Naive thymus-derived CD4-positive, alpha-beta T cell (primary cell): ENCODE data around the gene SYNE2. TPM values are rescaled to one million over a fixed set of nuclear protein-coding genes. Genes with fewer than 3 reads are reported as not detected.

Experiments
- ATAC-seq: fragments of 150-1000 bp; cut with Tn5 transposase; 2 replicates; pipeline ENCODE4 v1.10.0; 2021; ENCODE audit warnings: mild to moderate bottlenecking, moderate library complexity
- CTCF ChIA-PET: fragments of 350-600 bp; sonication (Branson Sonifier 250); formaldehyde crosslinking; loops from one replicate; lab custom pipeline; 2021; ENCODE audit warnings: antibody characterized with exemption; lab: Charles Lee
- POLR2A ChIA-PET: fragments of 350-600 bp; sonication (Branson Sonifier 250); formaldehyde crosslinking; loops from one replicate; lab custom pipeline; 2021; ENCODE audit warnings: antibody characterized with exemption, inconsistent platforms; lab: Charles Lee
- DNase-seq, 9 donors: peaks; one replicate each; pipeline versions ENCODE4 v3.0.0 to v3.0.0-alpha.2; 2020 to 2022; ENCODE audit warnings: mixed read lengths in 1 of 9
- H3K27ac ChIP-seq: one replicate; pipeline ENCODE4 v1.7.0; 2013; ENCODE audit warnings: mild to moderate bottlenecking, low read depth, low read length, moderate library complexity
- H3K27me3 ChIP-seq, 2 donors: one replicate each; pipeline ENCODE4 v1.7.0; 2013; ENCODE audit warnings: low read length in 2 of 2, mild to moderate bottlenecking in 2 of 2, moderate library complexity in 2 of 2; ENCODE audit not compliant: control insufficient read depth in 2 of 2, insufficient read depth in 2 of 2
- H3K36me3 ChIP-seq, 3 experiments: 1 replicate in 2 of 3; 2 replicates in 1 of 3; pipeline ENCODE4 v1.7.0; 2013; ENCODE audit warnings: low read length in 3 of 3, mild to moderate bottlenecking in 3 of 3, moderate library complexity in 1 of 3; ENCODE audit not compliant: insufficient read depth in 3 of 3, control insufficient read depth in 2 of 3
- H3K4me1 ChIP-seq, 2 donors: one replicate each; pipeline ENCODE4 v1.7.0; 2013; ENCODE audit warnings: low read length in 2 of 2, mild to moderate bottlenecking in 2 of 2, moderate library complexity in 1 of 2; ENCODE audit not compliant: control insufficient read depth in 2 of 2, insufficient read depth in 2 of 2
- H3K4me3 ChIP-seq: 2 replicates; pipeline ENCODE4 v1.7.0; 2013; ENCODE audit warnings: mild to moderate bottlenecking, low read length
- H3K9me3 ChIP-seq, 3 experiments: 1 replicate in 2 of 3; 2 replicates in 1 of 3; pipeline ENCODE4 v1.7.0; 2013; ENCODE audit warnings: low read length in 3 of 3; ENCODE audit not compliant: control insufficient read depth in 2 of 3
- H3K27ac Mint-ChIP-seq, 9 donors: one replicate each; pipeline ENCODE4 v1.8.0; 2020 to 2022; ENCODE audit warnings: mixed read lengths in 9 of 9, mild to moderate bottlenecking in 8 of 9, moderate library complexity in 5 of 9, inconsistent platforms in 2 of 9
- H3K27me3 Mint-ChIP-seq, 5 donors: one replicate each; pipeline ENCODE4 v1.8.0; 2021 to 2022; ENCODE audit warnings: mixed read lengths in 5 of 5, mild to moderate bottlenecking in 1 of 5
- H3K36me3 Mint-ChIP-seq, 5 donors: one replicate each; pipeline ENCODE4 v1.8.0; 2020 to 2022; ENCODE audit warnings: mixed read lengths in 5 of 5, mild to moderate bottlenecking in 3 of 5, inconsistent platforms in 1 of 5
- H3K4me1 Mint-ChIP-seq, 7 donors: one replicate each; pipeline ENCODE4 v1.8.0; 2020 to 2022; ENCODE audit warnings: mixed read lengths in 7 of 7, mild to moderate bottlenecking in 3 of 7, inconsistent platforms in 1 of 7
- H3K4me3 Mint-ChIP-seq, 10 donors: one replicate each; pipeline ENCODE4 v1.8.0; 2020 to 2022; ENCODE audit warnings: mild to moderate bottlenecking in 10 of 10, mixed read lengths in 10 of 10, moderate library complexity in 6 of 10, inconsistent platforms in 2 of 10
- H3K9me3 Mint-ChIP-seq, 11 donors: one replicate each; pipeline ENCODE4 v1.8.0; 2020 to 2022; ENCODE audit warnings: mixed read lengths in 11 of 11, mild to moderate bottlenecking in 4 of 11, inconsistent platforms in 1 of 11, moderate library complexity in 1 of 11
- intact Hi-C, 2 donors: fragments of 100-400 bp; cut with micrococcal nuclease; formaldehyde crosslinking; loops; one replicate each; pipeline ENCODE4 v1.15.1; 2023
- polyA plus RNA-seq, 2 donors: library from polyadenylated mRNA; unstranded; fragments of 300-500 nt; fragmentation: Illumina TruSeq; gene quantifications; one replicate each; pipeline ENCODE4 v1.2.3, GENCODE V29; 2021
- total RNA-seq, 6 experiments: library from RNA in 5 of 6; stranded (reverse) in 5 of 6; gene quantifications; 1 replicate in 5 of 6; 2 replicates in 1 of 6; pipeline ENCODE4 v1.2.3 and lab custom pipeline; 2021 to 2026

SYNE2 gene
- total and polyA plus RNA-seq, 7 experiments from 2014 or later, result 22.4 to 170 (median 139) TPM

GRCh38 chr14:63963439-63963838, 110.6 kb downstream of the SYNE2 start:
- intact Hi-C loops, result no loop called here
- Mint-ChIP-seq H3K27me3 (no peaks in the 10 kb centered on the region), H3K36me3 (peaks cover 0 to 30% (median 19%) of the 10 kb centered on the region in 5 donors), H3K9me3 (no peaks in the 10 kb centered on the region), H3K4me1 (peaks cover 0 to 2% (median 0%) of the 10 kb centered on the region in 7 donors), H3K4me3 (no peak overlapping the region), H3K27ac (no peak overlapping the region)
- ATAC-seq (no peak), DNase-seq (no peak)
- ChIA-PET POLR2A (interaction anchor here (0.7 kb wide), 1 partner anchor 149 kb away, joined by 3 read pairs; no protein-coding TSS in a partner anchor), CTCF (no interaction called here)
- H3K27ac ChIP-seq, result no peak overlapping the region
- no peaks in the 10 kb centered on the region for H3K9me3 ChIP-seq
- H3K4me1 ChIP-seq, result no peaks in the 10 kb centered on the region
- no peak overlapping the region for H3K4me3 ChIP-seq
- peaks cover 0 to 12% (median 10%) of the 10 kb centered on the region in 3 experiments for H3K36me3 ChIP-seq
- no peaks in the 10 kb centered on the region for H3K27me3 ChIP-seq

DNA sequence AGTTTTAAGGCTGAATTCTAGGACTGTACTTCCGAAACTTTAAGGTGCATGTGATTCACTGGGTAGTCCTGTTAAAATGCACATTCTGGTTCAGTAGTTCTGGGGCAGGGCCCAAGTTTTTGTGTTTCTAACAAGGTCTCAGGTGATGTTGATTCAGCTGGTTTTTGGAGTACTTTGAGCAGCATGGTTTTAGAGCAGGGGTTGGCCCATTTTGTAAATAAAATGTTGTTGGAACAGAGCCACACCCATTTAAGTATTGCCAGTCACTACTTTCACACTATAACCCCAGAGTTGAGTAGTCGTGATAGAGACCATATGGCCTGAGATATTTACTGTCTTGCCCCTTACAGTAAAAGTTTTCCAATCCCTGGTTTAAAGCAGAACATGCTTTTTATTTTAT, 111.3 kb downstream of the SYNE2 start:
- Histone ChIP-seq H3K27ac (no peak overlapping the region), H3K9me3 (no peaks in the 10 kb centered on the region), H3K4me3 (no peak overlapping the region), H3K4me1 (no peaks in the 10 kb centered on the region), H3K36me3 (peaks cover 0 to 12% (median 10%) of the 10 kb centered on the region in 3 experiments), H3K27me3 (no peaks in the 10 kb centered on the region)
- POLR2A ChIA-PET, result no interaction called here
- CTCF ChIA-PET, result no interaction called here
- intact Hi-C loops, result no loop called here
- Mint-ChIP-seq H3K36me3 (peaks cover 0 to 31% (median 19%) of the 10 kb centered on the region in 5 donors), H3K9me3 (no peaks in the 10 kb centered on the region), H3K27ac (no peak overlapping the region), H3K4me3 (no peak overlapping the region), H3K27me3 (no peaks in the 10 kb centered on the region), H3K4me1 (peaks cover 0 to 2% (median 0%) of the 10 kb centered on the region in 7 donors)
- no peak for DNase-seq
- no peak for ATAC-seq

GRCh38 chr14:63966407-63966806, 113.6 kb downstream of the SYNE2 start:
- H3K4me1 ChIP-seq, result no peaks in the 10 kb centered on the region
- H3K4me3 ChIP-seq, result no peak overlapping the region
- intact Hi-C loops, result no loop called here
- POLR2A ChIA-PET, result interaction anchor here (0.9 to 1.0 kb wide), 2 partner anchors 51 to 98 kb away, joined by 3 to 4 read pairs; no protein-coding TSS in a partner anchor
- DNase-seq, result no peak
- no peak overlapping the region for H3K27ac ChIP-seq
- no peaks in the 10 kb centered on the region for H3K9me3 ChIP-seq
- peaks cover 0 to 12% (median 10%) of the 10 kb centered on the region in 3 experiments for H3K36me3 ChIP-seq
- no peak for ATAC-seq
- Mint-ChIP-seq H3K36me3 (peaks cover 0 to 38% (median 18%) of the 10 kb centered on the region in 5 donors), H3K4me1 (no peaks in the 10 kb centered on the region), H3K4me3 (no peak overlapping the region), H3K27me3 (no peaks in the 10 kb centered on the region), H3K9me3 (no peaks in the 10 kb centered on the region), H3K27ac (no peak overlapping the region)
- CTCF ChIA-PET, result no interaction called here
- no peaks in the 10 kb centered on the region for H3K27me3 ChIP-seq

DNA sequence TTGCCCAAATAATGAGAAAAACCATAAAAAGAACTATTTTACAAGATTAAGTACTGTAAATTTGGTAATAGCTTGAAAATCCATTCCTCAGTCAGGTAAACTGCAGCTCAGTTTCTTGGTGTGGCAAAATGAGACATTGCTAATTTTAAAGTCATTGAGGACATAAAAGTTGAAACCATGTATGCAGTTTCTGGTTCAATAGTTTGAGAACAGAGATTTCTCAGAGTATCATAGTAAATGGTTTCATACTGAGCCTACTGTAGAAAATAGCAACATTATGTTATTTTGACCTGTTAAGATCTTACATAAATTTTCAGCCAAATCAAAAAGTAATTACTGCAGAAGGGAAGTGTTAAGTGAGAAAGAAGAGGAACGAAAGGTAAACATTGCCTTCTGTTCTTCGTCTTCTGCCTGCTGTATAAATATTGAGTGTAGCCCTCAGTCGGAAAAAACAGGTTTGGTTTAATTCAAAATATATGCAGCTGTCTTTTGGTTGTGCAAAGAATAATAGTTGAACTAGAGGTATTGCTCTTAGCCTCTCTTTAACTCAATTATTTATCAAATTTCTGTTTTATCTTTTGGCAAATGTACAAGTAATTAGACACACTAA, 119.6 kb downstream of the SYNE2 start:
- Histone ChIP-seq H3K27me3 (no peaks in the 10 kb centered on the region), H3K36me3 (peaks cover 0 to 15% (median 12%) of the 10 kb centered on the region in 3 experiments), H3K9me3 (no peaks in the 10 kb centered on the region), H3K4me1 (no peaks in the 10 kb centered on the region), H3K4me3 (no peak overlapping the region), H3K27ac (no peak overlapping the region)
- ATAC-seq (no peak), DNase-seq (no peak)
- no peak overlapping the region for H3K4me3 Mint-ChIP-seq
- no peaks in the 10 kb centered on the region for H3K9me3 Mint-ChIP-seq
- H3K4me1 Mint-ChIP-seq, result no peaks in the 10 kb centered on the region
- intact Hi-C loops, result no loop called here
- ChIA-PET POLR2A (no interaction called here), CTCF (no interaction called here)
- H3K27ac Mint-ChIP-seq, result no peak overlapping the region
- no peaks in the 10 kb centered on the region for H3K27me3 Mint-ChIP-seq
- H3K36me3 Mint-ChIP-seq, result peaks cover 5 to 40% (median 25%) of the 10 kb centered on the region in 5 donors

GRCh38 chr14:63974176-63974575, 121.4 kb downstream of the SYNE2 start:
- H3K27ac ChIP-seq, result no peak overlapping the region
- H3K4me3 ChIP-seq, result no peak overlapping the region
- H3K36me3 ChIP-seq, result peaks cover 0 to 12% (median 12%) of the 10 kb centered on the region in 3 experiments
- no peaks in the 10 kb centered on the region for H3K9me3 Mint-ChIP-seq
- DNase-seq (no peak), ATAC-seq (no peak)
- no peaks in the 10 kb centered on the region for H3K27me3 ChIP-seq
- ChIA-PET CTCF (no interaction called here), POLR2A (no interaction called here)
- H3K36me3 Mint-ChIP-seq, result peaks cover 5 to 42% (median 31%) of the 10 kb centered on the region in 5 donors
- H3K4me3 Mint-ChIP-seq, result no peak overlapping the region
- no peaks in the 10 kb centered on the region for H3K4me1 ChIP-seq
- H3K27ac Mint-ChIP-seq, result no peak overlapping the region
- no peaks in the 10 kb centered on the region for H3K4me1 Mint-ChIP-seq
- intact Hi-C loops, result no loop called here
- no peaks in the 10 kb centered on the region for H3K27me3 Mint-ChIP-seq
- no peaks in the 10 kb centered on the region for H3K9me3 ChIP-seq

DNA sequence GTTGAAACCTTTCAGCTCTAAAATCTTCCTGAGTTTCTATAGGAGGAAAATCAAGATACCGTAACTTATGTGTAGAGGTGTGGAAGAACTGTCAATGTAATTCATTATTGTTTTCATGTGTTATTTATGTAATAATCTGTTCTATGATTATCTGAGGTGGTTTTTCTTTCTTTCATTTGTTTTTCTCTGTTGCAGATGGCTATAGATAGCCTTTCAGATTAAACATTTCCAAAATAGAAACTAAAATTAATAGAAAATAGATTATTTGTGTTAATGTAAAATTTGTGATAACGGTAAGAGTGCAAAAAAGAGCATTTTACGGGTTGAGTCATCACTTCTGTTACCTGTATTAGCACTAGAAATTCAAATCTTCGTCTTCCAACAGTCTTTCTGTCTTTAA, 128.8 kb downstream of the SYNE2 start:
- Histone ChIP-seq H3K27ac (no peak overlapping the region), H3K9me3 (no peaks in the 10 kb centered on the region), H3K4me1 (no peaks in the 10 kb centered on the region), H3K36me3 (peaks cover 0 to 21% (median 12%) of the 10 kb centered on the region in 3 experiments), H3K4me3 (no peak overlapping the region), H3K27me3 (no peaks in the 10 kb centered on the region)
- ChIA-PET CTCF (no interaction called here), POLR2A (interaction anchor here (0.7 kb wide), 1 partner anchor 418 kb away, joined by 5 read pairs; no protein-coding TSS in a partner anchor)
- intact Hi-C loops, result no loop called here
- Mint-ChIP-seq H3K36me3 (peaks cover 3 to 46% (median 32%) of the 10 kb centered on the region in 5 donors), H3K9me3 (no peaks in the 10 kb centered on the region), H3K27me3 (no peaks in the 10 kb centered on the region), H3K4me3 (no peak overlapping the region), H3K4me1 (peaks cover 0 to 4% (median 0%) of the 10 kb centered on the region in 7 donors), H3K27ac (no peak overlapping the region)
- ATAC-seq, result no peak
- DNase-seq, result no peak

DNA sequence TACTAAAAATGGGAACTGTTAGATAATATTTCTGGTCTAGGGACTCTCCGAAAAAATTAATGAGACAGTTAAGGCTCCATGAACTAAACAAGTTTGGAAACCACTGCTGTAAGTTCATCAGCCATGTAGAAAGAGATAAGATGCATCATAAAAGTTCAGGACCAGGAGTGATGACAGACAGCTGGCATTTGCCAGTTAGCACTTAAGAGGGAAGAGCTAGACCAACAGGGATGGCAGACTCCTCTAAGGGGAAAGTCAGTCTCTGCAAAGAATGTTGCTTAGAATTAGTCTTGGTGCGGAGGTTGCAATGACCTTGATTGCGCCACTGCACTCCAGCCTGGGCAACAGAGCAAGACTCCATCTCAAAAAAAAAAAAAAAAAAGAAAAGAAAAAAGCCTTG, 129.4 kb downstream of the SYNE2 start:
- Mint-ChIP-seq H3K36me3 (peaks cover 3 to 50% (median 31%) of the 10 kb centered on the region in 5 donors), H3K4me1 (peaks cover 0 to 4% (median 0%) of the 10 kb centered on the region in 7 donors), H3K27me3 (no peaks in the 10 kb centered on the region), H3K4me3 (no peak overlapping the region), H3K27ac (no peak overlapping the region), H3K9me3 (no peaks in the 10 kb centered on the region)
- H3K4me1 ChIP-seq, result no peaks in the 10 kb centered on the region
- ChIA-PET POLR2A (interaction anchor here (0.7 kb wide), 1 partner anchor 418 kb away, joined by 5 read pairs; no protein-coding TSS in a partner anchor), CTCF (no interaction called here)
- peaks cover 0 to 27% (median 9%) of the 10 kb centered on the region in 3 experiments for H3K36me3 ChIP-seq
- intact Hi-C loops, result no loop called here
- ATAC-seq (no peak), DNase-seq (no peak)
- no peak overlapping the region for H3K4me3 ChIP-seq
- H3K9me3 ChIP-seq, result no peaks in the 10 kb centered on the region
- no peak overlapping the region for H3K27ac ChIP-seq
- H3K27me3 ChIP-seq, result no peaks in the 10 kb centered on the region
